GM18505 (cell line): Measurements from ENCODE around the gene SH3BGRL2.

ENCODE experiments used
- ATAC-seq: cut with Tn5 transposase; IDR thresholded peaks from one replicate; pipeline ENCODE4 v1.9.1; 2021; ENCODE audit not compliant: unreplicated experiment
- POLR2A ChIP-seq: IDR thresholded peaks from 4 replicates; pipeline ENCODE4 v1.6.1; 2011; ENCODE audit warnings: borderline replicate concordance; ENCODE audit not compliant: insufficient read depth, insufficient read length; ENCODE audit errors: extremely low read depth

Gene SH3BGRL2

GRCh38 chr6:79707621-79708020 is 76.5 kb downstream of the SH3BGRL2 start:
- no peak for TF ChIP-seq POLR2A
- ATAC-seq, result no peak

DNA sequence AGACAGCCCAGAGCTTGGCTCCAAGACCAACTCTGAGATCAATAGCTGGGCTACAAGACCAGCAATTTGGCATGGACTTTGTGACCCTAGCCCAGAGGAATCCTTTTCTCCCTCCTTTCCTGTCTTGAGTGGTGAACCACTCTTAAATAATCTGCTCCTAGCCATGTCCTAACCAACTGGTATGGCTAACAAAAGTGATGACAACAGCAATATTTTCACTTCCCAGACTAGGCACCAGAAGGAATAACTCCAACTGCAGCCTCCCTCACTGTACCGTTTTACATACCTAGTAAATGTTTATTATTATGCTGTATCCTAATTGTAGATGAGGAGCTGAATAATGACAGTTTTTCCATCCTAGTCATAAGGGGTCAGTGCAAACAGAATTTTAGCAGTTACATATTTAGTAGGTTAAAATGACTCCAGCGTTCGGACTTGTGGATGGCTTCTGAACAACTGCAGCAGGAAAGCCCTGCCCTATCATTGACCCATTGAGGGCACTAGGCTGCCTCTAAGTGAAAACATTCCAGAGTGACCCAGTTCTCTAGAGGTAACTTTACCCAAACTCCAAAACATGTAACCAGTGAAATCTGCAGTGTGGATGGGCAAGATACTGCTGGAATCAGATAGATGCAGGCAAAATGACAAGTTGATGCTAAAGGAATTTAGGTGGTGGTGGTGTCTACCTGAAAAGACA is 77.1 kb downstream of the SH3BGRL2 start:
- ATAC-seq, result no peak
- no peak for TF ChIP-seq POLR2A

DNA sequence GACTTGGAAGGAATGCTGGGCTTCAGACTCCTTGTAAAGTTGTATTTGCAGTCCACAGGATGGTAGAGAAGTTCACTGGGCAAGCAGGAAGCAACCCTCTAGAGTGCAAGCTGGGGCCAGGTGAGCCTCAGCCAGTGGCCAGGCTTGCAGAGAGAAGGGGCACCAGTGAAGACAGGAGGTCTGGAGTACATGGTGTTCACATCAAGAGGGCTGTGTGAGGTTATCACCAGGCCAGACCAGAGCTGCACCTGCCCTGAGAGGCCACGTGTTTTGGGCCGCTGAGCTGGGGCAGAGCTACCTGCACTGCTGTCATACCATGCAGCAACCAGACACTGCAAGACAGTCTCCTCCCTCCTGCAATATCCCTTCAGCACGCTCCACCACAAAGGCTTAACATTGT is 79.0 kb downstream of the SH3BGRL2 start:
- no peak for TF ChIP-seq POLR2A
- ATAC-seq, result no peak

- no peak for TF ChIP-seq POLR2A
- ATAC-seq, result no peak
Observed at GRCh38 chr6:79711167-79711566, 80.0 kb downstream of the SH3BGRL2 start.

DNA sequence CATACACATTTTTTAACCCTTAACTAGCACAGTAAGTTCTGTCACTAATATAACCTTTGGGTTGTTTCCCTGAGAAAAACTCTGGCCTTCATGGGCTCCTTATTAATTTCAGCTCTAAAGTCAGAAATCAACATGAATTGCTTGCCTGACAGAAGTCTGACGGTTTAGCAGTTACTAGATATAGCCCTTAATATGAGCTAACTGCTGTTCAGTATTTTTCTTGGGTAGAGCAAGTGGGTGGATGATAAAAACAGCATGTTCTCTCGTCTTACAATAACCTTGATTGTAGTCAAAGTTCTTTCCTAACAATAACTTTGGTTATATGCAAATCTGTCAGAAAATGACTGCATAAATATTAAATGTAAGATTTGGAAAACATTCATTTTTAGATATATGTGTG is 81.0 kb downstream of the SH3BGRL2 start:
- ATAC-seq, result no peak
- no peak for TF ChIP-seq POLR2A

- no peak for TF ChIP-seq POLR2A
- ATAC-seq, result no peak
Observed at GRCh38 chr6:79712616-79713135, 81.5 kb downstream of the SH3BGRL2 start.

- ATAC-seq, result peak; percentile 70
- TF ChIP-seq POLR2A, result no peak
Observed at GRCh38 chr6:79713701-79714322, 82.7 kb downstream of the SH3BGRL2 start.

- ATAC-seq, result no peak
- no peak for TF ChIP-seq POLR2A
Observed at GRCh38 chr6:79717989-79718388, 86.9 kb downstream of the SH3BGRL2 start.

- no peak for ATAC-seq
Observed at GRCh38 chr6:79718509-79719247, 87.5 kb downstream of the SH3BGRL2 start.

GRCh38 chr6:79719248-79719960 is 88.3 kb downstream of the SH3BGRL2 start:
- no peak for ATAC-seq

More at GRCh38 chr6:79718509-79719247, 87.5 kb downstream of the SH3BGRL2 start:
- no peak for TF ChIP-seq POLR2A

GRCh38 chr6:79724816-79725215 is 93.7 kb downstream of the SH3BGRL2 start:
- ATAC-seq, result no peak
- TF ChIP-seq POLR2A, result no peak

More at GRCh38 chr6:79719248-79719960, 88.3 kb downstream of the SH3BGRL2 start:
- TF ChIP-seq POLR2A, result no peak

- ATAC-seq, result no peak
- no peak for TF ChIP-seq POLR2A
Observed at GRCh38 chr6:79731471-79731870, 100.3 kb downstream of the SH3BGRL2 start.

GRCh38 chr6:79733388-79733787 is 102.3 kb downstream of the SH3BGRL2 start:
- TF ChIP-seq POLR2A, result no peak
- no peak for ATAC-seq

- TF ChIP-seq POLR2A, result no peak
- ATAC-seq, result no peak
Observed at GRCh38 chr6:79734374-79734773, 103.2 kb downstream of the SH3BGRL2 start.

- TF ChIP-seq POLR2A, result no peak
- no peak for ATAC-seq
Observed at GRCh38 chr6:79735183-79735582, 104.1 kb downstream of the SH3BGRL2 start.
